HG03196 (cell line): Measurements from ENCODE around the gene NADK.

Source experiments
- ATAC-seq: cut with Tn5 transposase; IDR thresholded peaks from one replicate; pipeline ENCODE4 v1.9.1; 2021; ENCODE audit not compliant: unreplicated experiment

The NADK gene

DNA sequence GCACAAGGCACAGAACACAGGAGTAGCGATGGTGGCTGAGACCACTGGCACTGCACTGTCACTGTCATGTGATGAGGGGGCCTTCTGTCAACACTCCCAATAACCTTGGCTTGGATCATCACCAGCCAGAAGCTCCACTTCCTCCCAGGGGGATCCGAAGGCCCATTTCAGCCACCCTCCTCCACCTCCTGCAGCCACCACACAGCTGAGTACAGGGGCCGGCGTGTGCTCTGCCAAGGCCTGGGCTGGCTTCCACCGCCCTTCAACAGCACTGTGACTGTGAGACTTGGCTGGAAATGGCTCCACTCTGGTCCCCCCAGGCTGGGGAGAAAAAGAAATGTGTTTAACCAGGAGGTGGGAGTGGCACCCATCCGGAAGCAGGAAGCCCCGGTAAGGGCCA lies 9.9 kb upstream of the NADK start:
- no peak for ATAC-seq

GRCh38 chr1:1786836-1787605 lies 8.8 kb upstream of the NADK start:
- ATAC-seq = no peak

DNA sequence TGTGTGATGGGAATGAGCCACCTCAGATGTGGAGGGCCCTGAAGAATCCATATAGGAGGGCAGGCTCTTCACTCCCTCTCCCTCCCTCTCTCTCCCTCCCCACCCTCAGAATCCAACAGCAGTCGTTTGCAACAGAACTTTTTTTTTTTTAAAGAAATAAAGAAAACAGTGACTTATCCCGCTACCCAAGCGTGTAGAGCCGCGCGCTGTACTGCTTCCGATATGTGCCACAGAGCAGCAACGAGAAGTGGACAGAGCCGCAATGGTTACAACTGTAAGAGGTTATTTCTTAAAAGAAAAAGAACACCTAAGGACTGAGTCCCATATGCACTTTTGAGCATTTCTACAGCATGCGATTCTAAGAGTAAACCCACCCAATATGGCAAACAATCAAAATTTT lies 7.4 kb upstream of the NADK start:
- no peak for ATAC-seq

DNA sequence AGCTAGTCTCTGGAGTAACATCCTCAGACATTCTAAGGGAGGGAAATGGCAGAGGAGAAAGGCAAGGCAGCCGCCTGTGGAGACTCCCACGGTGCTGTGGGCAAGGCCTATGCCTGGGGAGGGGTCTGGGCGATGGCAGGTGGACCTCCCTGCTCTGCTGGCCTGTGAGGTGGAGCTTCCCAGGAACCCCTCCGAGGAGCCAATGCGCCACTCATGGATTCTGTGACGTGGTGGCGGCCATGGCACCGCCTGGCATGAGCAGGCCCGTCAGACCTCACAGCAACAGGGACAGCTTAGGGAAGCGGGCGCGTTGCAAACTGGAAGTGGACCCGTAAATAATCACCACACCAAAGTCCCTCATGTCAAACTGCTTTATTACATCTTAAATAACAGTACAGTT lies 6.7 kb upstream of the NADK start:
- ATAC-seq = no peak

GRCh38 chr1:1783320-1783719 lies 5.0 kb upstream of the NADK start:
- ATAC-seq = no peak

DNA sequence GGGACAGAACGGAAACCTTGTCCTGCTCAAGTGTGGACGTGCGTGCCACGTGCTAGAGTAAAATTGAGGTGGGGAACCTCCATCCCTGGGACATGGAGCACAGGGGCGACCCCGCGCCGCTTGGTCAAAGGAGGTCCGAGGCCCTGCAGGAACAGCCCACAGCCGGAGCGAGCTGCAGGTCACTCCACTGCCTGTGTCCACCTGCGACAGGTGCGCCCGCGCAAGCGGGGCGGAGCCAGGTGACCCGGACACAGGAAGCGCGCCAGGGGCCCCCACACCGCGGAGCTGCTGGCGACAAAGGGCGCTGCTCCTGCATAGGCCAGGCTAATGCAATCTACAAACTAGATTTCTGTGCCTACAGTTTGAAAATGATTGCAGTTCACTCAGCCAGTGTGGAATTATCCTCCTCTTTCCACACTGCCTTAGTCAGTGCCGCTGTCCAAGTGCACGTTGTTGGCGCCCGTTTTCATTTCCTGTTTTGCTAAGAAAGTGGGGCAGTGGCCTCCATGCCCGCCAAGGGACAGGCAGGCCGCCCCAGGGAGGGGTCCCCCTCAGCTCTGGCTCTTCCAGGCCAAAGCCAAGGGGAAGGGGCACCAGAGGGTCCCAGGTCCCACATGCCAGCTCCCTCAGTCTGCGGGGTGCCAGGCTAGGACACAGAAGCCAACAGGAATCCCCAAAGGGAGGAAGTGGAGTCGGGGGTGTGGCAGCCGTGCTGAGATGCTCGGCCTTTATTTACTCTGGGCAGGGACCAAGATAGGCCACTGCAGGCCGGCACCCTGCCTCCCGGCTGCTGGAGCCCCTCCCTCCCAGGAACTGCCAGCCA lies 4.3 kb upstream of the NADK start:
- no peak for ATAC-seq

DNA sequence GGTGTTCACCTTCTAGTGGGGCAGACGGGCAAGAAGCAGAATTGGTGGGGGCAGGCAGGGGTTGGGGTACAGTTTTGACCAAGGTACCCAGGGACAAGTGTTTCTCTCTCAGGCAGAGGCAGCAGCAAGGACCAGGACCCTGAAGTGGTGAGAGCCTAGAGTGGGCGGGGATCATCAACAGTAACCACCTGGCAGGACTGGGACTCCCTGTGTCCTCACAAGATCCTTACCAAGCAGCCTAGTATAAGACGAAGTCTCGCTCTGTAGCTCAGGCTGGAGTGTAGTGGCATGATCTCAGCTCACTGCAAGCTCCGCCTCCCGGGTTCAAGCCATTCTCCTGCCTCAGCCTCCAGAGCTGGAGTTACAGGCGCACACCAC lies 3.2 kb upstream of the NADK start:
- ATAC-seq = no peak

GRCh38 chr1:1780598-1781525 lies 2.6 kb upstream of the NADK start:
- ATAC-seq = no peak

DNA sequence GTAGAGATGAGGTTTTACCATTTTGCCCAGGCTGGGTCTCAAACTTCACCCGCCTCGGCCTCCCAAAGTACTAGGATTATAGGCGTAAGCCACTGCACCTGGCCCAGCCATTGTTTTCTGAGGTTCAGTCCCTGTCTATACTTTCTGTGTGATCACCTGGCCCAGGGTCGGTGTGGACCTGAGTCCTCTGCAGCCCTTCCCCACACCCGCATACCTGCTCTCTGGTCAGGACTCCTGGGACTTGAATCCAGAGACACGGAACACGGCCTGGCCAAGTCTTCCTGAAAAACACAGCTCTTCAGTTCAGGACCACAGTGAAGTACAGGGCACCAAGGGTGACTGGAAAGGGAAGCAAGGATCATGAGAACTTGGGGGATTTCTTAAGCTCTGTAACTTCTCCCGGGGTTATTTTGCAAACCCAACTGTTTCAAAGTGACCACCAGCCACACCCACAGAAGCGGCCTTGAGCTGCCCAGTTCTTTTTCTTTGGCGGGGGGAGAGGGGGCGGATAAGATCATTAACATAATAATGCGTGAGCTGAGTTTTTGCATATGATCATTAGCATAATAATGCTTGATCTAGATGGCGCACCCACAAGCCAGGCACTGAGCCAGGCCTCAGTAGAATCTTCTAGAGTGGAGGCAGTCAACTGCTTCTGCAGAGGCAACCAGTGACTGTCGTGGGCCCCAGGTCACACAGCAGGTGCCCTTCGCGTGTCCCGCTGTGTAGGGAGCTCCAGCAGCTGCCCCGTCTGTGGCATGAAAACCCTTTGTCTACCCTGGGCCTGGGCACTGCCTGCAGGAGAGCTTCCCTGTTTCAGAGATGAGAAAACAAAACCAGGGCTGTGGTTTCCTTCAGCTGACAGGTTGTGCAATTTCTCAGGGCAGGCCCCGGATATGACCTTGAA lies 1.7 kb upstream of the NADK start:
- ATAC-seq = peak; percentile 34

DNA sequence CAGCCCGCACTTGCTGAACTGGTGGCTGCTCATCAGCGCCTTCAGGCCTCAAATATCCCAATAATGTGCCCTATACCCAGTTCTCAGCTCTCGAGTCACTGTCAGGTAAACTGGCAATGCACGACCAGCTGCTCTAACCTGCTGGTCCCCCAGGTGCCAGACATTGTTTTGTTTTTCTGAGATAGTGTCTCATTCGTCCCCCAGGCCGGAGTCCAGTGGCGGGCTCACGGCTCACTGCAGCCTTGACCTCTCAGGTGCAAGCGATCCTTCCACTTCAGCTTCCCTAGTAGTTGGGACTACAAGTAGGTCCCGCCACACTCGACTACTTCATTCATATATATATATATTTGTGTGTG lies 1.0 kb upstream of the NADK start:
- ATAC-seq = no peak

- ATAC-seq = peak; percentile 52
These were observed 521 bp upstream of the NADK start for GRCh38 chr1:1778663-1779319.

DNA sequence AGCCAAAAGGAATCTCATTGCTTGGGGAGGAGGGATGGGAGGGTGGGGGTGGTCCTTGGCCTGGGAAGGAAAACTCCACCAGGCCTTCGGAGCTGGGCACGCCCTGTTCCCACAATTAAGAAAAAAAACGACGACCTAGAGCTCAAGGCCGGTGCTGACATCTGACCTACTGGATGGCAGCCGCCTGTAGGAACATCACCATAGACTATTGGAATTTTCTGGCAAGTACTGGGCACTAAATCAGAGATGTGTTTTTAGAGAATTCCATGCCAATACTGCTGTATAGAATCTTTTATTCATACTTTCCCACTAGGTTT lies 729 bp downstream of the NADK start:
- ATAC-seq = no peak

- no peak for ATAC-seq
These were observed 1.3 kb downstream of the NADK start for GRCh38 chr1:1776672-1777582.

- ATAC-seq = no peak
These were observed 2.7 kb downstream of the NADK start for GRCh38 chr1:1775327-1776226.

DNA sequence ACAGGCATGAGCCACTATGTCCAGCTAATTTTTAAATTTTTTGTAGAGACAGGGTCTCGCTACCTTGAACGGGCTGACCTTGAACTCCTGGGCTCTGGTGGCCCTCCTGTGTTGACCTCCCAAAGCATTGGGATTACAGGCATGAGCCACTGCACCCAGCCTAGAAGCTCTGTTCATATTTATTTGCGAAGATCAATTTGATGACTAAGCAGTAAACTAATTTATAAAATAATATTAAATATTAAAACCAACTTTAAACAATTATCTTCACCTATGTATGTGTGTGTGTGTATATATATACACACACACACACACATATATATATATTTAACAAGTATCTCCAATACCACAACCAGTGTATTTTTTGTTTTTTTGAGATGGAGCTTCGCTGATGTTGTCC lies 4.4 kb downstream of the NADK start:
- ATAC-seq = no peak

DNA sequence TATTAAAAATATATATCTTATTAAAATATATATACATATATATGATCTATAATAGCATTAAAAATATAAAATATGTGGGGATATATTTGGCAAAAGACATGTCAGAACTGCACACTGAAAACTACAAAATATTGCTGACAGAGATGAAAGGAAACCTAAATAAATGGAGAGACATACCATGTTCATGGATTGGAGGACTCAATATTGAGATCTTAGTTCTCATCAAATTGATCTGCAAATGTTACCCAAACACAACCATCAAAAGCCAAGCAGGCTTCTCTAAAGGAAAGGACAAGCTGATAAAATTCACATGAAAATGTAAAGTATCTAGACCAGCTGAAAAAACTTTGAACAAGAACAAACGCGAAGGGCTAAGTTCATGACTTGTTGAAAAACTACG lies 7.2 kb downstream of the NADK start:
- no peak for ATAC-seq

DNA sequence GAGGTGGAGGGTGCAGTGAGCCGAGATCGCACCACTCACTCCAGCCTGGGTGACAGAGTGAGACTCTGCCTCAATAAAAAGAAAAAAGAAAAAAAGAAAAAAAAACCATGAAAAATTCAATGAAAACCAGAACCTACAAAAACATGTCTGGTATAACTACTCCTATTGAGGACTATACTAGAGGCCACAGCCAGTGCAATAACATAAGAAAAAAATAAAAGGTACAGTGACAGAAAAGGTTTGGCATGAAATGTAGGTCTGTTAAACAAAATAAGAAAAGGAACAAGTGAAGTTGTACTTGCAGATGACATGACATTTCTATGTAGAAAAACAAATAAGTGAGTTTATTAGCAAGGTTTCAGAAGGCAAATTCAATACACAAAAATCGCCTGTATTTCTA lies 8.2 kb downstream of the NADK start:
- ATAC-seq = no peak
